HG03558 (cell line): ENCODE measurements around the gene CAST.
"Not testable (repeated sequence)": the region's sequence is repeated elsewhere in the genome, so short reads cannot be mapped to it uniquely, and the experiment has no call there.

Experiments used
- ATAC-seq: cut with Tn5 transposase; IDR thresholded peaks from one replicate; pipeline ENCODE4 v1.9.1; 2021; ENCODE audit warnings: moderate number of reproducible peaks; ENCODE audit not compliant: unreplicated experiment; ENCODE audit errors: extremely low read depth

CAST gene

GRCh38 chr5:96661855-96662724 is at the start of gene CAST:
Gene CAST (plus strand): TSS chr5:96662376. CDS start chr5:96662423, 47 bp downstream.
- ATAC-seq: peak; percentile 33

GRCh38 chr5:96614110-96614691 is 48.0 kb upstream of the CAST start:
- ATAC-seq: no peak

GRCh38 chr5:96615223-96615622 is 47.0 kb upstream of the CAST start:
- no peak for ATAC-seq

GRCh38 chr5:96616801-96617200 is 45.4 kb upstream of the CAST start:
- no peak for ATAC-seq

- not testable (repeated sequence) for ATAC-seq
These were observed 43.7 kb upstream of the CAST start for GRCh38 chr5:96618311-96619016.

- no peak for ATAC-seq
These were observed 42.2 kb upstream of the CAST start for GRCh38 chr5:96619946-96620345.

- ATAC-seq: no peak
These were observed 37.6 kb upstream of the CAST start for GRCh38 chr5:96624596-96624995.

- no peak for ATAC-seq
These were observed 36.8 kb upstream of the CAST start for GRCh38 chr5:96625365-96625764.

GRCh38 chr5:96626956-96627355 is 35.2 kb upstream of the CAST start:
- no peak for ATAC-seq

- no peak for ATAC-seq
These were observed 34.3 kb upstream of the CAST start for GRCh38 chr5:96627792-96628398.

- ATAC-seq: no peak
These were observed 33.8 kb upstream of the CAST start for GRCh38 chr5:96628406-96628805.

- no peak for ATAC-seq
These were observed 32.4 kb upstream of the CAST start for GRCh38 chr5:96629774-96630173.

- no peak for ATAC-seq
These were observed 28.4 kb upstream of the CAST start for GRCh38 chr5:96633820-96634219.

- ATAC-seq: no peak
These were observed 27.3 kb upstream of the CAST start for GRCh38 chr5:96634881-96635280.

- ATAC-seq: no peak
These were observed 26.1 kb upstream of the CAST start for GRCh38 chr5:96636046-96636445.

- no peak for ATAC-seq
These were observed 25.6 kb upstream of the CAST start for GRCh38 chr5:96636594-96636993.

- no peak for ATAC-seq
These were observed 25.0 kb upstream of the CAST start for GRCh38 chr5:96637196-96637595.

- ATAC-seq: no peak
These were observed 23.6 kb upstream of the CAST start for GRCh38 chr5:96638561-96638960.

GRCh38 chr5:96640696-96641095 is 21.5 kb upstream of the CAST start:
- ATAC-seq: no peak

GRCh38 chr5:96641368-96642280 is 20.6 kb upstream of the CAST start:
- no peak for ATAC-seq
